ENCODE results near the gene KDM6A.

DNA sequence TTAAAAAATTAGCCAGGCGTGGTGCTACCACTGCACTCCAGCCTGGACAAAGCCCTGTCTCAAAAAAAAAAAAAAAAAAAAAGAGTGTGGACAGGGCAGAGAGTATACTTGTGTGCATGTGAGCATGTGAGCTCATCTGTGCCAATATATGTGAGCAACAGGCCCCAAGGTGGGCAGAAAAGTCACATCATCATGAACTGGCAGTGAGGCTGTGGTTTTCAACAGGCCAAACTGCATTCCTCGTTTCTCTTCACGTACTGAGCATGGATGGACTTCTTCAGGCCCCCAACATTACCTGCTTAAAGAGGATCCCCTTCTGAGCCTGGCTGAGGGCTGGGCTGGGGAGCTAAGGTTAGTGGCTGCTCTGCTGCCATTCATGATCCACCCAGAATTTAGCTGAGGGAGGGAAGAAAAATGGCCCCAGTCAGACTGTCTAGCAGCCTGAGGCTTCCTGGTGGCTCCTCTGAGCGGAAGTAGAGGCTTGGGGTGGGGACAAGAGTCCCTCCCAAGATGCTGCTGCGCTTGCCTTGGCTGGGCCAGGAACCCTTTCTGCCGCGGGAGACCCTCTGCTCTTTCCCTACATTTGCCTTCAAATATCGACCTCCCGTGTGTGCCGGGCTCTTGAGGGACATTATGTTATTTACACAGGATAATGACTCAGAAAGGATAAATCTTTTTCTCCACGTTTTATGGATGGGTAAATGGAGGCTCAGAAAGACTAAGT, 272.7 kb downstream of the KDM6A start:
- TF ChIP-seq, protein P1, sequence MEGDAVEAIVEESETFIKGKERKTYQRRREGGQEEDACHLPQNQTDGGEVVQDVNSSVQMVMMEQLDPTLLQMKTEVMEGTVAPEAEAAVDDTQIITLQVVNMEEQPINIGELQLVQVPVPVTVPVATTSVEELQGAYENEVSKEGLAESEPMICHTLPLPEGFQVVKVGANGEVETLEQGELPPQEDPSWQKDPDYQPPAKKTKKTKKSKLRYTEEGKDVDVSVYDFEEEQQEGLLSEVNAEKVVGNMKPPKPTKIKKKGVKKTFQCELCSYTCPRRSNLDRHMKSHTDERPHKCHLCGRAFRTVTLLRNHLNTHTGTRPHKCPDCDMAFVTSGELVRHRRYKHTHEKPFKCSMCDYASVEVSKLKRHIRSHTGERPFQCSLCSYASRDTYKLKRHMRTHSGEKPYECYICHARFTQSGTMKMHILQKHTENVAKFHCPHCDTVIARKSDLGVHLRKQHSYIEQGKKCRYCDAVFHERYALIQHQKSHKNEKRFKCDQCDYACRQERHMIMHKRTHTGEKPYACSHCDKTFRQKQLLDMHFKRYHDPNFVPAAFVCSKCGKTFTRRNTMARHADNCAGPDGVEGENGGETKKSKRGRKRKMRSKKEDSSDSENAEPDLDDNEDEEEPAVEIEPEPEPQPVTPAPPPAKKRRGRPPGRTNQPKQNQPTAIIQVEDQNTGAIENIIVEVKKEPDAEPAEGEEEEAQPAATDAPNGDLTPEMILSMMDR (IDR thresholded peaks at IDR 0.05), result no peak
- TF ChIP-seq EZH2 (IDR thresholded peaks at IDR 0.05; ENCODE audit: borderline replicate concordance, insufficient read depth, low read depth, low read length, poor library complexity, severe bottlenecking), result no peak

All from B cell (primary cell).